GM18870 (cell line): ENCODE data around the gene APOL1.
"Not testable (repeated sequence)": the region's sequence is repeated elsewhere in the genome, so short reads cannot be mapped to it uniquely, and the experiment has no call there.

Experiments
- ATAC-seq: cut with Tn5 transposase; IDR thresholded peaks from one replicate; pipeline ENCODE4 v1.9.1; 2021; ENCODE audit warnings: moderate library complexity; ENCODE audit not compliant: unreplicated experiment

The APOL1 gene

GRCh38 chr22:36225333-36225922 is 27.5 kb upstream of the APOL1 start:
- ATAC-seq: no peak

- ATAC-seq: no peak
These were observed 26.7 kb upstream of the APOL1 start for GRCh38 chr22:36226189-36226588.

GRCh38 chr22:36227396-36227795 is 25.5 kb upstream of the APOL1 start:
- ATAC-seq: no peak

GRCh38 chr22:36227806-36228205 is 25.1 kb upstream of the APOL1 start:
- no peak for ATAC-seq

- not testable (repeated sequence) for ATAC-seq
These were observed 24.6 kb upstream of the APOL1 start for GRCh38 chr22:36228369-36228768.

GRCh38 chr22:36228944-36229343 is 24.0 kb upstream of the APOL1 start:
- ATAC-seq: no peak

GRCh38 chr22:36229649-36230048 is 23.3 kb upstream of the APOL1 start:
- ATAC-seq: not testable (repeated sequence)

GRCh38 chr22:36231051-36231450 is 21.9 kb upstream of the APOL1 start:
- ATAC-seq: not testable (repeated sequence)

- ATAC-seq: no peak
These were observed 20.1 kb upstream of the APOL1 start for GRCh38 chr22:36232715-36233401.

GRCh38 chr22:36233796-36234195 is 19.1 kb upstream of the APOL1 start:
- no peak for ATAC-seq

- no peak for ATAC-seq
These were observed 18.7 kb upstream of the APOL1 start for GRCh38 chr22:36234213-36234612.

GRCh38 chr22:36234919-36235318 is 18.0 kb upstream of the APOL1 start:
- ATAC-seq: no peak

GRCh38 chr22:36235585-36235984 is 17.3 kb upstream of the APOL1 start:
- ATAC-seq: no peak

- no peak for ATAC-seq
These were observed 16.3 kb upstream of the APOL1 start for GRCh38 chr22:36236388-36237319.

GRCh38 chr22:36237462-36238372 is 15.2 kb upstream of the APOL1 start:
- ATAC-seq: no peak

- ATAC-seq: no peak
These were observed 14.4 kb upstream of the APOL1 start for GRCh38 chr22:36238373-36239149.

- no peak for ATAC-seq
These were observed 13.9 kb upstream of the APOL1 start for GRCh38 chr22:36239150-36239400.

GRCh38 chr22:36239401-36240171 is 13.3 kb upstream of the APOL1 start, which contains the start of gene APOL2:
TSS of gene APOL2 (minus strand) at chr22:36239527. CDS start at chr22:36233162, 6,365 bp downstream.
- peak; percentile 80 for ATAC-seq

GRCh38 chr22:36243986-36244385 is 8.9 kb upstream of the APOL1 start:
- no peak for ATAC-seq
